Stimulated activated CD8-positive, alpha-beta memory T cell treated with anti-CD3 and anti-CD28 coated beads, Interleukin-7, amount 100 ng/mL, for 48 hours (primary cell): ENCODE measurements around the gene ADAMTS2.
"Not testable (repeated sequence)": the region's sequence is repeated elsewhere in the genome, so short reads cannot be mapped to it uniquely, and the experiment has no call there.

ENCODE experiments used
- DNase-seq, 2 donors: peaks; one replicate each; pipeline ENCODE4 v3.0.0-alpha.2; 2020; ENCODE audit warnings: low read depth in 1 of 2; ENCODE audit errors: extremely low read depth in 1 of 2

The ADAMTS2 gene

GRCh38 chr5:179298181-179298993 is 46.9 kb downstream of the ADAMTS2 start:
- DNase-seq = no peak

GRCh38 chr5:179297486-179298180 is 47.6 kb downstream of the ADAMTS2 start:
- no peak for DNase-seq

- no peak for DNase-seq
Observed at GRCh38 chr5:179297026-179297425, 48.2 kb downstream of the ADAMTS2 start.

- DNase-seq = no peak
Observed at GRCh38 chr5:179296150-179296821, 49.0 kb downstream of the ADAMTS2 start.

- DNase-seq = no peak
Observed at GRCh38 chr5:179295778-179296149, 49.5 kb downstream of the ADAMTS2 start.

GRCh38 chr5:179294891-179295777 is 50.1 kb downstream of the ADAMTS2 start:
- no peak for DNase-seq

GRCh38 chr5:179294131-179294780 is 51.0 kb downstream of the ADAMTS2 start:
- DNase-seq = no peak

GRCh38 chr5:179292681-179293635 is 52.3 kb downstream of the ADAMTS2 start:
- DNase-seq = no peak

- no peak for DNase-seq
Observed at GRCh38 chr5:179292202-179292601, 53.1 kb downstream of the ADAMTS2 start.

- no peak for DNase-seq
Observed at GRCh38 chr5:179290681-179291540, 54.4 kb downstream of the ADAMTS2 start.

GRCh38 chr5:179289756-179290385 is 55.4 kb downstream of the ADAMTS2 start:
- DNase-seq = no peak

- DNase-seq = no peak
Observed at GRCh38 chr5:179288809-179289185, 56.5 kb downstream of the ADAMTS2 start.

GRCh38 chr5:179288101-179288808 is 57.0 kb downstream of the ADAMTS2 start:
- no peak for DNase-seq

GRCh38 chr5:179287631-179288030 is 57.6 kb downstream of the ADAMTS2 start:
- no peak for DNase-seq

GRCh38 chr5:179287071-179287470 is 58.2 kb downstream of the ADAMTS2 start:
- DNase-seq = no peak

- DNase-seq = not testable (repeated sequence)
Observed at GRCh38 chr5:179285776-179286162, 59.5 kb downstream of the ADAMTS2 start.
